ENCODE measurements around the gene CFAP74.

DNA sequence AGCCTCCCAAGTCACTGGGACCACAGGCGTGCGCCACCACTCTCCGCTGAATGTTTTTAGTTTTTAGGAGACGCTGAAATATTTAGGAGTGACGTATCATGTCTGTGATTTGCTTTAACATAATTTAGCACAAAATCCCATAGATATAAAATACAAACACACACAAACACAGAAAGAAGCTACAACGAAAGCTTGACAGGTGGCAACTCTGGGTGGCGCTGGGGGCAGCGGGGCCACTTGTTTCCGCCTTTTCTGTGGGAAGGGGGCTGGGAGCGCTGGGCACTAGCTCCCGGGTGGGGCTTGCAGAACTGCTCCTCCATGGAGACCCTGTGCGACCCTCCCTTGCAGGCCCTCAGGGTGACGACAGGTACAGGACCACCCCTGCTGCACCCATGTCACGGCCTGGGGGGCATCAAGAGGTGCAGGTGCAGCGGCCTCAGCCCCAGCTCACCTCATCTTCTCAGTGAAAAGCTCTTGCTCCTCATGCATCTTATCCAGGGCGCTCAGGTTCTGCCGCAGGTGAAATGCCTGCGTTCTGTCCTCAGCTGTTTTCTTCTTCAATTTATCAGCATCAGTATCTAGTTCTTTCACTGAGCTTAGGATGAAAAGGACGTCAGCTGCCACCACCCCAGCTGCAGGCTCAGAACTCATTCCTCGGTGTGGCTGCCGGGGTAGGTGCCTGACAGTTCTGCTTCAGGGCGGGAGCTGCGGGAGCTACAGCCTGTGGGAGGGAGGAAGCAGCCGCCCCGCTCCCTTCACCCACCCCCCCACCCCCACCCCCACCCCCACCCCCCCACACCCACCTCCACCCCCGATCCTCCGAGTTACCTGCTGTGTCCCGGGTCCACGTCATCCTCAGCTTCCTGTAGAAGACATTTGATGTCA, 15.3 kb downstream of the CFAP74 start:
- TF ChIP-seq POLR2AphosphoS5 (IDR thresholded peaks at IDR 0.05) = no peak
- TF ChIP-seq POLR2A (IDR thresholded peaks at IDR 0.05) = no peak
- TF ChIP-seq CTCF (IDR thresholded peaks at IDR 0.05) = no peak

All from sigmoid colon (tissue), 4 donors.